Midbrain (tissue), 1 donor: ENCODE measurements around the gene JARID2.

Source experiments
- DNase-seq: peaks from one replicate; lab custom pipeline; 2025; lab: John Stamatoyannopoulos, UW

JARID2 gene

GRCh38 chr6:15335385-15335784 lies 89.5 kb downstream of the JARID2 start:
- DNase-seq, result no peak

GRCh38 chr6:15335916-15336315 lies 90.0 kb downstream of the JARID2 start:
- DNase-seq, result no peak

- no peak for DNase-seq
Observed at GRCh38 chr6:15336900-15337560, 91.2 kb downstream of the JARID2 start.

- no peak for DNase-seq
Observed at GRCh38 chr6:15337582-15337981, 91.7 kb downstream of the JARID2 start.

GRCh38 chr6:15338476-15338875 lies 92.6 kb downstream of the JARID2 start:
- DNase-seq, result no peak

- DNase-seq, result no peak
Observed at GRCh38 chr6:15339081-15339480, 93.2 kb downstream of the JARID2 start.

- DNase-seq, result no peak
Observed at GRCh38 chr6:15340105-15340601, 94.3 kb downstream of the JARID2 start.

GRCh38 chr6:15340775-15341174 lies 94.9 kb downstream of the JARID2 start:
- no peak for DNase-seq

GRCh38 chr6:15341311-15342001 lies 95.6 kb downstream of the JARID2 start:
- DNase-seq, result no peak

GRCh38 chr6:15342114-15342513 lies 96.2 kb downstream of the JARID2 start:
- no peak for DNase-seq

- no peak for DNase-seq
Observed at GRCh38 chr6:15343490-15344191, 97.8 kb downstream of the JARID2 start.

GRCh38 chr6:15344192-15344519 lies 98.3 kb downstream of the JARID2 start:
- no peak for DNase-seq

GRCh38 chr6:15344831-15345230 lies 99.0 kb downstream of the JARID2 start:
- no peak for DNase-seq

- DNase-seq, result no peak
Observed at GRCh38 chr6:15346315-15346714, 100.4 kb downstream of the JARID2 start.

GRCh38 chr6:15348528-15348927 lies 102.7 kb downstream of the JARID2 start:
- no peak for DNase-seq

- DNase-seq, result no peak
Observed at GRCh38 chr6:15349379-15349778, 103.5 kb downstream of the JARID2 start.

- no peak for DNase-seq
Observed at GRCh38 chr6:15350386-15351083, 104.7 kb downstream of the JARID2 start.

GRCh38 chr6:15351631-15352030 lies 105.8 kb downstream of the JARID2 start:
- DNase-seq, result peak; percentile 33

- no peak for DNase-seq
Observed at GRCh38 chr6:15352220-15352619, 106.4 kb downstream of the JARID2 start.

GRCh38 chr6:15352845-15353244 lies 107.0 kb downstream of the JARID2 start:
- no peak for DNase-seq

GRCh38 chr6:15355683-15356099 lies 109.8 kb downstream of the JARID2 start:
- DNase-seq, result no peak

- DNase-seq, result no peak
Observed at GRCh38 chr6:15356179-15356578, 110.3 kb downstream of the JARID2 start.
